ENCODE measurements around the gene EGFLAM. TPM values are rescaled to one million over a fixed set of nuclear protein-coding genes. Genes with fewer than 3 reads are reported as not detected.

EGFLAM gene
- total and polyA plus RNA-seq, 10 of the 15 experiments (the other 5 are each of a cell fraction or from before 2014, with no cell fraction given) = 0.37 TPM; not detected in 9

GRCh38 chr5:38453506-38453905 is 195.1 kb downstream of the EGFLAM start (continued):
- no peak for TF ChIP-seq NR2C1 (IDR thresholded peaks at IDR 0.05)
- TF ChIP-seq EGR1 (IDR thresholded peaks at IDR 0.05; ENCODE audit: borderline replicate concordance in 1 of 2, low read depth in 2 of 2, low read length in 2 of 2) = peak in 1 of 2 experiments; percentile 37; a peak in 1 of 3 replicates
- TF ChIP-seq NR2C2 (IDR thresholded peaks at IDR 0.05; ENCODE audit: borderline replicate concordance, control insufficient read depth, insufficient read length, low read depth) = no peak
- TF ChIP-seq DPF2 (IDR thresholded peaks at IDR 0.05) = peak; percentile 96
- peak; percentile 78 for TF ChIP-seq BACH1 (IDR thresholded peaks at IDR 0.05; ENCODE audit: borderline replicate concordance)
- TF ChIP-seq CEBPB (IDR thresholded peaks at IDR 0.05; ENCODE audit: borderline replicate concordance in 1 of 2, low read depth in 2 of 2, low read length in 2 of 2) = peak in 1 of 2 experiments; percentile 94; a peak in 2 of 4 replicates
- peak; percentile 86; the same call in 1 of the 2 replicates for TF ChIP-seq PML (IDR thresholded peaks at IDR 0.05; ENCODE audit: low read length)
- TF ChIP-seq RUNX3 (IDR thresholded peaks at IDR 0.05; ENCODE audit: low read length) = peak; percentile 100
- no peak for TF ChIP-seq HDAC2 (IDR thresholded peaks at IDR 0.05)
- TF ChIP-seq BCL11A (IDR thresholded peaks at IDR 0.05; ENCODE audit: low read depth, low read length) = peak; percentile 96
- peak; percentile 56 for TF ChIP-seq SP1 (IDR thresholded peaks at IDR 0.05; ENCODE audit: low read depth, low read length)
- peak; percentile 92 for TF ChIP-seq ATF2 (IDR thresholded peaks at IDR 0.05; ENCODE audit: low read length)
- TF ChIP-seq POLR2AphosphoS5 (IDR thresholded peaks at IDR 0.05; ENCODE audit: low read length) = no peak
- TF ChIP-seq NFIC (IDR thresholded peaks at IDR 0.05; ENCODE audit: low read depth, low read length) = peak; percentile 95
- TF ChIP-seq STAT1 (conservative IDR thresholded peaks at IDR 0.05) = no peak
- TF ChIP-seq REST (IDR thresholded peaks at IDR 0.05; ENCODE audit: low read depth, low read length) = peak; percentile 38; the same call in 1 of the 2 replicates
- TF ChIP-seq NBN (IDR thresholded peaks at IDR 0.05) = peak; percentile 59
- no peak for TF ChIP-seq ZNF687 (IDR thresholded peaks at IDR 0.05)
- TF ChIP-seq MXI1 (IDR thresholded peaks at IDR 0.05; ENCODE audit: low read depth, low read length) = 0 out of 2 replicates have a peak, but pooled peaks have one; percentile 39
- 0 out of 2 replicates have a peak, but pooled peaks have one; percentile 61 for TF ChIP-seq EZH2 (IDR thresholded peaks at IDR 0.05; ENCODE audit: borderline replicate concordance, control insufficient read depth, low read depth, low read length)

Measured in GM12878 (cell line).